Prostate gland (tissue), 2 donors: ENCODE data around the gene ZFHX2.

Experiments used
- CTCF ChIP-seq, 4 experiments: fragments of 200-600 bp in 2 of 4; fragments of 450-650 bp in 2 of 4; sonication (generic) in 2 of 4; IDR thresholded peaks; 1 replicate in 3 of 4; 2 replicates in 1 of 4; pipeline ENCODE4 v1.5.1; 2016 to 2019; ENCODE audit warnings: antibody characterized with exemption in 4 of 4, mild to moderate bottlenecking in 2 of 4, moderate library complexity in 2 of 4
- POLR2A ChIP-seq: fragments of 450-650 bp; IDR thresholded peaks from one replicate; pipeline ENCODE4 v1.6.1; 2016; ENCODE audit warnings: antibody characterized with exemption, mild to moderate bottlenecking
- POLR2AphosphoS5 ChIP-seq: sonication (generic); formaldehyde crosslinking; IDR thresholded peaks from one replicate; pipeline ENCODE4 v1.6.1; 2017; ENCODE audit warnings: antibody characterized with exemption

GRCh38 chr14:23582906-23583760, 31.6 kb upstream of the ZFHX2 start:
- TF ChIP-seq CTCF (IDR thresholded peaks at IDR 0.05) (no peak), POLR2AphosphoS5 (no peak), POLR2A (no peak)
